Measurements from ENCODE around the gene COL17A1.

The COL17A1 gene

DNA sequence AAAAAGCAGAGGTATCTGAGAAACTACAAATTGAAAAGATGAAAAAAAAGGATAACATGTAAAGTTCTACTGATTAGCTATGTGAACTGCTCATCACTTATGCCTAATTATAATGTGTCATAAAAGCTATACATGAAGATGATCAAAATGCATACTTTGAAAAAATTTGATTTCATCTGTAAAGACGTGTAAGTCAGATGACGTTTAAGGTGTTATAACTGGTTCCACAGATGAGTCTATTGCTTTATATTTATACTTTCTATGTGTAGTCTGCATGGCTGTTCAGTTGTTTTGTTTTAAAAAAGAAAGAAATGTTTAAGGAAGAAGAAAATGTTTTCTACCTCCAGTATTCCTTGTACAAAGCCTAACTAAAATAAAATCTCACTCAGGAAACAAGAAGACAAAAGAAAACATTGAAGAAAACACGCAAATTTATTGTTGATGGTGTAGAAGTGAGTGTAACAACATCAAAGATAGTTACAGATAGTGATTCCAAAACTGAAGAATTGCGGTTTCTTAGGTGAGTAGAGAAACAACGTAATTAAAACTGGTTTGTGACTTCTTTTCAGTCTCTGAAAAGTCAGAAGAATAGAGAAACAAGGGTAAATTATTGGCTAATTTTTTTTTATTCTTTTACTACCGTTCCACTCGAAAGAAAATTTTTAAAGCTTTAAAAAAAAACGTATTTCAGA lies 80.4 kb downstream of the COL17A1 start:
- Histone ChIP-seq H3K4me2 (ENCODE audit: insufficient read depth, low read length, poor library complexity, severe bottlenecking) (no peak overlapping the region), H3K4me3 (ENCODE audit: low read length in 2 of 2) (no peak overlapping the region), H4K91ac (ENCODE audit: low read depth, low read length, poor library complexity) (no peak overlapping the region), H3K18ac (ENCODE audit: low read length) (no peak overlapping the region), H2BK5ac (ENCODE audit: low read length) (no peak overlapping the region), H2BK120ac (ENCODE audit: low read depth, low read length) (no peak overlapping the region), H3K27ac (replicated peaks; ENCODE audit: low read length) (no peak overlapping the region), H3K9me3 (replicated peaks in 1 of 2; ENCODE audit: control insufficient read depth in 2 of 2, insufficient read depth in 1 of 2, low read depth in 1 of 2, low read length in 2 of 2) (no peaks in the 10 kb centered on the region), H3K4ac (ENCODE audit: low read length) (no peak overlapping the region), H2BK15ac (ENCODE audit: low read length) (no peak overlapping the region), H3K9ac (ENCODE audit: low read depth, low read length, poor library complexity) (no peak overlapping the region), H3K36me3 (replicated peaks in 1 of 2; ENCODE audit: control insufficient read depth in 2 of 2, insufficient read depth in 2 of 2, low read length in 2 of 2) (peaks cover 6 to 94% of the 10 kb centered on the region in 2 donors), H3K27me3 (ENCODE audit: control insufficient read depth in 3 of 3, insufficient read depth in 3 of 3, low read depth in 1 of 3, low read length in 3 of 3) (no peaks in the 10 kb centered on the region), H3K14ac (ENCODE audit: low read length) (no peak overlapping the region), H3K23ac (ENCODE audit: low read depth, low read length, poor library complexity) (no peak overlapping the region), H4K8ac (ENCODE audit: low read depth, low read length) (no peak overlapping the region), H2AFZ (ENCODE audit: low read length) (no peak overlapping the region), H3K79me1 (ENCODE audit: low read depth, low read length) (no peaks in the 10 kb centered on the region), H2BK12ac (ENCODE audit: low read length) (no peak overlapping the region), H2AK5ac (ENCODE audit: low read depth, low read length) (no peak overlapping the region), H3K4me1 (ENCODE audit: control insufficient read depth in 2 of 2, insufficient read depth in 1 of 2, low read depth in 1 of 2, low read length in 2 of 2) (no peaks in the 10 kb centered on the region)
- WGBS, 2 donors (ENCODE audit: extremely low coverage in 2 of 2, insufficient read length in 2 of 2, insufficient replicate concordance in 1 of 2): no CpG with 5 or more reads among the region's 8 CpGs
- no peak for DNase-seq (ENCODE audit: low spot score)

- Histone ChIP-seq H3K9ac (ENCODE audit: low read depth, low read length, poor library complexity) (no peak overlapping the region), H4K91ac (ENCODE audit: low read depth, low read length, poor library complexity) (no peak overlapping the region), H2AFZ (ENCODE audit: low read length) (no peak overlapping the region), H3K4me2 (ENCODE audit: insufficient read depth, low read length, poor library complexity, severe bottlenecking) (no peak overlapping the region), H2BK15ac (ENCODE audit: low read length) (no peak overlapping the region), H3K27me3 (ENCODE audit: control insufficient read depth in 3 of 3, insufficient read depth in 3 of 3, low read depth in 1 of 3, low read length in 3 of 3) (no peaks in the 10 kb centered on the region), H3K18ac (ENCODE audit: low read length) (no peak overlapping the region), H2BK12ac (ENCODE audit: low read length) (no peak overlapping the region), H3K4me3 (ENCODE audit: low read length in 2 of 2) (no peak overlapping the region), H3K27ac (replicated peaks; ENCODE audit: low read length) (no peak overlapping the region), H3K9me3 (replicated peaks in 1 of 2; ENCODE audit: control insufficient read depth in 2 of 2, insufficient read depth in 1 of 2, low read depth in 1 of 2, low read length in 2 of 2) (no peaks in the 10 kb centered on the region), H2BK120ac (ENCODE audit: low read depth, low read length) (no peak overlapping the region), H3K4ac (ENCODE audit: low read length) (no peak overlapping the region), H3K23ac (ENCODE audit: low read depth, low read length, poor library complexity) (no peak overlapping the region), H3K4me1 (ENCODE audit: control insufficient read depth in 2 of 2, insufficient read depth in 1 of 2, low read depth in 1 of 2, low read length in 2 of 2) (no peaks in the 10 kb centered on the region), H2BK5ac (ENCODE audit: low read length) (no peak overlapping the region), H3K79me1 (ENCODE audit: low read depth, low read length) (no peaks in the 10 kb centered on the region), H3K14ac (ENCODE audit: low read length) (no peak overlapping the region), H4K8ac (ENCODE audit: low read depth, low read length) (no peak overlapping the region), H2AK5ac (ENCODE audit: low read depth, low read length) (no peak overlapping the region), H3K36me3 (replicated peaks in 1 of 2; ENCODE audit: control insufficient read depth in 2 of 2, insufficient read depth in 2 of 2, low read length in 2 of 2) (peaks cover 4 to 95% of the 10 kb centered on the region in 2 donors)
- WGBS, 2 donors (ENCODE audit: extremely low coverage in 2 of 2, insufficient read length in 2 of 2, insufficient replicate concordance in 1 of 2): no CpG with 5 or more reads among the region's 1 CpG
- DNase-seq (ENCODE audit: low spot score): no peak
Measured at GRCh38 chr10:104002911-104003310, 82.8 kb downstream of the COL17A1 start.

GRCh38 chr10:103998805-103999204 lies 86.9 kb downstream of the COL17A1 start:
- no peaks in the 10 kb centered on the region for H3K27me3 ChIP-seq (ENCODE audit: control insufficient read depth in 3 of 3, insufficient read depth in 3 of 3, low read depth in 1 of 3, low read length in 3 of 3)
- H2AFZ ChIP-seq (ENCODE audit: low read length): no peak overlapping the region
- H4K91ac ChIP-seq (ENCODE audit: low read depth, low read length, poor library complexity): no peak overlapping the region
- no peak for DNase-seq (ENCODE audit: low spot score)
- H3K36me3 ChIP-seq (replicated peaks in 1 of 2; ENCODE audit: control insufficient read depth in 2 of 2, insufficient read depth in 2 of 2, low read length in 2 of 2): peaks cover 4 to 90% of the 10 kb centered on the region in 2 donors
- H4K8ac ChIP-seq (ENCODE audit: low read depth, low read length): no peak overlapping the region
- no peak overlapping the region for H3K18ac ChIP-seq (ENCODE audit: low read length)
- no peak overlapping the region for H3K23ac ChIP-seq (ENCODE audit: low read depth, low read length, poor library complexity)
- no peaks in the 10 kb centered on the region for H3K79me1 ChIP-seq (ENCODE audit: low read depth, low read length)
- no peaks in the 10 kb centered on the region for H3K4me1 ChIP-seq (ENCODE audit: control insufficient read depth in 2 of 2, insufficient read depth in 1 of 2, low read depth in 1 of 2, low read length in 2 of 2)
- no peak overlapping the region for H3K14ac ChIP-seq (ENCODE audit: low read length)
- WGBS, 2 donors (ENCODE audit: extremely low coverage in 2 of 2, insufficient read length in 2 of 2, insufficient replicate concordance in 1 of 2): no CpG with 5 or more reads among the region's 2 CpGs
- no peak overlapping the region for H2BK15ac ChIP-seq (ENCODE audit: low read length)
- no peak overlapping the region for H3K4me2 ChIP-seq (ENCODE audit: insufficient read depth, low read length, poor library complexity, severe bottlenecking)
- H3K9ac ChIP-seq (ENCODE audit: low read depth, low read length, poor library complexity): no peak overlapping the region
- no peak overlapping the region for H2BK12ac ChIP-seq (ENCODE audit: low read length)
- H3K9me3 ChIP-seq (replicated peaks in 1 of 2; ENCODE audit: control insufficient read depth in 2 of 2, insufficient read depth in 1 of 2, low read depth in 1 of 2, low read length in 2 of 2): peaks cover 0 to 3% of the 10 kb centered on the region in 2 donors
- no peak overlapping the region for H3K4me3 ChIP-seq (ENCODE audit: low read length in 2 of 2)
- no peak overlapping the region for H2BK120ac ChIP-seq (ENCODE audit: low read depth, low read length)
- no peak overlapping the region for H2AK5ac ChIP-seq (ENCODE audit: low read depth, low read length)
- H3K27ac ChIP-seq (replicated peaks; ENCODE audit: low read length): no peak overlapping the region
- no peak overlapping the region for H3K4ac ChIP-seq (ENCODE audit: low read length)
- no peak overlapping the region for H2BK5ac ChIP-seq (ENCODE audit: low read length)

- H2AK5ac ChIP-seq (ENCODE audit: low read depth, low read length): no peak overlapping the region
- no peak overlapping the region for H3K14ac ChIP-seq (ENCODE audit: low read length)
- no peak overlapping the region for H2BK5ac ChIP-seq (ENCODE audit: low read length)
- no peak overlapping the region for H4K91ac ChIP-seq (ENCODE audit: low read depth, low read length, poor library complexity)
- H3K36me3 ChIP-seq (replicated peaks in 1 of 2; ENCODE audit: control insufficient read depth in 2 of 2, insufficient read depth in 2 of 2, low read length in 2 of 2): peaks cover 0 to 88% of the 10 kb centered on the region in 2 donors
- no peak for DNase-seq (ENCODE audit: low spot score)
- no peak overlapping the region for H2BK12ac ChIP-seq (ENCODE audit: low read length)
- H3K27ac ChIP-seq (replicated peaks; ENCODE audit: low read length): no peak overlapping the region
- H2BK120ac ChIP-seq (ENCODE audit: low read depth, low read length): no peak overlapping the region
- H3K23ac ChIP-seq (ENCODE audit: low read depth, low read length, poor library complexity): no peak overlapping the region
- no peak overlapping the region for H3K18ac ChIP-seq (ENCODE audit: low read length)
- no peak overlapping the region for H3K4me3 ChIP-seq (ENCODE audit: low read length in 2 of 2)
- H3K4me2 ChIP-seq (ENCODE audit: insufficient read depth, low read length, poor library complexity, severe bottlenecking): no peak overlapping the region
- H2AFZ ChIP-seq (ENCODE audit: low read length): no peak overlapping the region
- H3K9ac ChIP-seq (ENCODE audit: low read depth, low read length, poor library complexity): no peak overlapping the region
- no peak overlapping the region for H3K4ac ChIP-seq (ENCODE audit: low read length)
- no peak overlapping the region for H4K8ac ChIP-seq (ENCODE audit: low read depth, low read length)
- peaks cover 0 to 3% of the 10 kb centered on the region in 2 donors for H3K9me3 ChIP-seq (replicated peaks in 1 of 2; ENCODE audit: control insufficient read depth in 2 of 2, insufficient read depth in 1 of 2, low read depth in 1 of 2, low read length in 2 of 2)
- H3K79me1 ChIP-seq (ENCODE audit: low read depth, low read length): no peaks in the 10 kb centered on the region
- H3K27me3 ChIP-seq (ENCODE audit: control insufficient read depth in 3 of 3, insufficient read depth in 3 of 3, low read depth in 1 of 3, low read length in 3 of 3): no peaks in the 10 kb centered on the region
- no peaks in the 10 kb centered on the region for H3K4me1 ChIP-seq (ENCODE audit: control insufficient read depth in 2 of 2, insufficient read depth in 1 of 2, low read depth in 1 of 2, low read length in 2 of 2)
- no peak overlapping the region for H2BK15ac ChIP-seq (ENCODE audit: low read length)
- no CpG with 5 or more reads among the region's 1 CpG for WGBS, 2 donors (ENCODE audit: extremely low coverage in 2 of 2, insufficient read length in 2 of 2, insufficient replicate concordance in 1 of 2)
Measured at GRCh38 chr10:103995134-103995533, 90.5 kb downstream of the COL17A1 start.

All from neuronal stem cell (in vitro differentiated cells).